ENCODE results near the gene MAPK6.
A peak's percentile ranks its signal among the peaks of the same experiment; 100 is the strongest.
"Not testable (repeated sequence)": the region's sequence is repeated elsewhere in the genome, so short reads cannot be mapped to it uniquely, and the experiment has no call there.

The MAPK6 gene

DNA sequence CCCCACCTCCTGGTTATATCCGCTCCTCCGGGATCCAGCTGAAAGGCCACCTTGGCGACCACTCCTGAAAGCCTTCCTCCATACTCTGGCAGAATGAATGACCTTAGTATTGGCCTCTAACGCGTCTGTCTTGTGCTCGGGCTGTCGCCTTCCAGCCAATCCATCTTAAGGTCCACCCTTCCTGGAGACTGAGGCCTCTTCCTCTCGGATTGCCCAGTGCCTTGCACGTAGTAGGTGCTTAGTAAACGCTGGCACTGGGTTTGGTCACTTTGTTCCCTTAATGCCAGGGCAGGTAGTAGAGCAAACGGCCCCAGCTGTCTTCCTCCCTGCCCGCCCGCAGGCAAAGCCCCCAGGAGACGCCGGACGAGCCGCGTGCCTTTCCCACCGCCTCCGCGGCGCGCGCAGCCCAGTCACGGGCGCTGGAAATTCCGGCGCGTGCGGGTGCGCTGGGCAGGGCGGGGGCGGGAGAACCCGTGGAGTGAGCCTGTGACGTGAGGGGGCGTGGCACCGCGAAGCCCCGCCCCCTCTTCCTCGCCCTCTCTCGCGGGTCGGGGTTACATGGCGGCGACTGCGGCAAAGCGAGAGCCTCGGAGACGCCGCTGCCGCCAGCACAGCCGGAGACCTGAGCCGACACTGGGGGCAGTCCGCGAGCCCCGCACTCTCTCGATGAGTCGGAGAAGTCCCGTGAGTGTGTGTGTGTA lies at the start of gene MAPK6:
Gene MAPK6, plus strand, starts transcription at position 527 of the 701 bp plus-strand sequence. CDS start 27,242 bp downstream, outside the sequence.
- peak; percentile 81 for DNase-seq

DNA sequence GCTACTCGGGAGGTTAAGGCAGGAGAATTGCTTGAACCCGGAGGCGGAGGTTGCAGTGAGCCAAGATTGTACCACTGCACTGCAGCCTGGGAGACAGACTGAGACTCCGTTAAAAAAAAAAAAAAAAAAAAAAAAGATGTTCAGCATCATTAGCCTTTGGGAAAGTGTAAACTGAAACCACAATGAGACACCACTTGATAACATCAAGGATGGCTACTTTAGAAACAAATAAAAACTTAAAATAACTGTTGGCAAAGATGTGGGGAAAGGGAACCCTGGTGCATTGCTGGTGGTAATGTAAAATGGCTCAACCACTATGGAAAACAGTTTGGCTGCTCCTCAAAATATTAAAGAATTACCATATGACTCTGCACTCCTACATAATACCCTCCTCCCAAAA lies 49.3 kb upstream of the MAPK6 start:
- no peak for DNase-seq

DNA sequence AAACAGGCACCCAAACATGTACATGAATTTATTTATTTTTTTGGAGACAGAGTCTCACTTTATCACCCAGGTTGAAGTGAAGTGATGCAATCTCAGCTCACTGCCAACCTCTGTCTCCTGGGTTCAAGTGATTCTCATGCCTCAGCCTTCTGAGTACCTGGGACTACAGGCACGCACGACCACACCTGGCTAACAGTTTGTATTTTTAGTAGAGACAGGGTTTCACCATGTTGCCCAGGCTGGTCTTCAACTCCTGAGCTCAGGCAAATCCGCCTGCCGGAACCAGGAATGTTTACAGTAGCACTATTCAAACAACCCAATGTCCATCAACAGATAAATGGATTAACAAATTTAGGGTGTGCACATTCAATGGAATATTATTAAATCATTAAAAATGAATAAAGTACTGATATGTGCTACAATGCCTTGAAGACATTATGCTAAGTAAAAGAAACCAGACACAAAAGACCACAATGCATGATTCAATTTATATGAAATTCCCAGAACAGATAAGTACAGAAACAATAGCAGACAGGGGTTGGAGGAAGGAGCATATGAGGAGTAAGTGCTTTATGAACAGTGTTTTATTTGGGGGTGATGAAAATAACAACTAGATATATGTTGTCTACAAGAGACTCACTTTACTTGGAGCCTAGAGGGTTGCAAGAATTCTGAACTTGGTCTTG lies 48.7 kb upstream of the MAPK6 start:
- no peak for DNase-seq

DNA sequence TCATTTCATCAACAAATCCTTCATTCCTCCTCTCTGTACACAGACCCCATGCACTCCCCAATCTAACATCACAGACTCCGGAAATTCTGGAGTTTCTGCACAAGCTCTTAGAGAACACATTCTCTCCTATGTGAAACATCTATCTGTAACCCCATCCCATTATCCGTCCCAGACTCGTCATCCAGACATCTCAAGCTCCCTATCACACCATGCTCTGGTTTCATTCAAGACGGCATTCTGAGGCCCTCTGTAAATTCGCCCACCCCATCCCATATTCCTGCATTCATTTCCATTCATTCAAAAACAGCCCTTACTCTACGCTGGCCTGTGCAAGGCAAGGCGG lies 48.0 kb upstream of the MAPK6 start:
- DNase-seq, result no peak

DNA sequence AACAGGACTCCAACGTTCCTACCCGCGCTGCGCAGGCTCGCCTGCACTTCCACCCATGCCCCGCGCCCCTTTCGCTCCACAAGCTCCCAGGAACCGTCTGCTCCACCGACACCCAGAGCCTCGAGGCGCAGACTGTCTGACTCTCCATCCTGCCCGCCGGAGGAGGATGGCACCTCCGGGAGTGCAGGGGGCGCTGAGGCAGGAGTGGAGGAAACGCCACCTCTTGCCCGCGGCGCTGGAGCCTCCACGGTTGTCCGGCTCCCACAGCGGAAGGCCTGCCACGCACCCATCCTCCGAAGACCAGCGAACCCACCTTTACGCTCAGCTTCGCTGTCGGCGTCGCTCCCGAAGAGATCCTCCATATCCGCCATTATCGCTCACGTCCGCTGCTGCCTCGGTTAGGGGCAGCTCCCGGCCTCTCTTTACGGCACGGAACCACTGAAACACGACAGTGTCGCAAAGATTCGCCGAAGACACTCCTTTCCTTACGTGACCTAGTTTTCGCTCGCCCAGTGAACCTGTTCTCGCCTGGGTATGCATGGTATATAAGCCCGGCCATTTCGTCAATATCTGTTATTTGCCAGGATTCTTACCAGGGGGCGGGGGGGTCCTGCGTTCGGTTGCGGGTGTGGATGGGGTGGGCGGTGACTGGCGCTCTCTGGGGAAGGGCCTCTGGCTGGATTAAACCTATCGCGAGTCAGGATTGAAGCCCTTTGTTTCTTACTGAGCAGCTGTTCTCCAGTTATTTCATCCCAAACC lies 47.5 kb upstream of the MAPK6 start, which contains the start of gene LEO1:
Gene LEO1, minus strand, starts transcription at position 404 of the 759 bp plus-strand sequence. Its CDS starts 33 bp downstream, at position 371.
- peak; percentile 91 for DNase-seq

DNA sequence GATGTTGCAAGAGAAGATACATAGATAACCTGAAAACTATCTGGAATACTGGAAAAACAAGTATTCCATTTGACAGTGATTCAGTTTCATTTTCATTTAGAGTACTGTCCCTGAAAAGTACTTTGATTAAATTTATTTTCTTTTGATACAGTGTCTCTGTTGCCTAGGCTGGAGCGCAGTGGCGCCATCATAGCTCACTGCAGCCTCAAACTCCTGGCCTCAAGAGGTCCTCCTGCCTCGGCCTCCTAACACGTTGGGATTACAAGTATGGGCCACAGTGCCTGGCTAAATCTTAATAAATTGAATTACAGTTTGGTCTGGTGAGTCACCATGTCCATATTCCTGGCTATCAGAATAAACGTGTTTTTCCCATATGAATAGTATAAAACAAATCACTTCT lies 45.8 kb upstream of the MAPK6 start:
- no peak for DNase-seq

DNA sequence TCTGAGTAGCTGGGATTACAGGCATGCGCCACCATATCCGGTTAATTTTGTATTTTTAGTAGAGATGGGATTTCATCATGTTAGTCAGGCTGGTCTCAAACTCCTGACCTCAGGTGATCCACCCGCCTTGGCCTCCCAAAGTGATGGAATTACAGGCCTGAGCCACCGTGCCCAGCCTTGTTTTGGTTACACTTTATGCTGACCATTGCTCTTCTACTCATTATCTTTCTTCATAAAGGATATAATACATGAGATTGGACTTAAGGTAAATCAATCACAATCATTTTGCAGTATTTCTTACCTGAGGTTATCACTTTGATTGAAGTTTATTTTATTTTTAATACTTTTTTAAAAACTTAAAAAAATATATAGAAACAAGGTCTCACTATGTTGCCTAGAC lies 45.2 kb upstream of the MAPK6 start:
- DNase-seq, result no peak

DNA sequence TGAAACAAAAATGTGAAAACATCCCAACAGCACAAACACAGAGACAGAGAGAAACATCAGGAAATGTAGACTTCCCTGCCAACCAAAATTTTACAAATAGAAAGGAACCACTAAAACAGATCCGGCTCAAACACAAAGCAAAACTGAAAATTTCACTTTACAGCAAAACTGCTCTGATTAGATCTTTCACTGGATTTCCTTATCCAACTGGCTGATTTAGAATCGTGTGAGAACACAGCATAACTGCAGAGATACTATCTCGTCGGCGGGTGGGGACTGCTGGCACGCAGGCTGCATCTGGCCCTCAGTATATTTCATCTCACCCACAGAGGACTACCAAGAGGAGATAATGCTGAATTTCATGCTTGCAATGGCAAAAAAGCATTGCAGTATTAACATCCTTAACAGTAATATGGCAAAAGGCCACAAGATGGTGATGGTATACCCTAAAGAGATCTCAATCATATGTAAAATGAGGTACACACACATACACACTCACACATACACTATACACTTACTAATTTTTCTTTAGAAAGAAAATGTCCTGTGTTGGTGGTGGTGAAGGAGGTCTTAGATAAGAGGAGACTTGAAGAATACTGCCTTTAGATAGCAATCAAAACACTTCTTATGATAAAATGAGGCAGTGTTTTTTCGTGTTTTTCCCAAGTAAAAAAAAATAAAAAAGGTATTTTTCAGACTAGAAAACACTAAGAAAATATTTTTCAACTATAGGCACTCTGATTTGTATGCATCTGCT lies 36.8 kb upstream of the MAPK6 start:
- peak; percentile 75 for DNase-seq

DNA sequence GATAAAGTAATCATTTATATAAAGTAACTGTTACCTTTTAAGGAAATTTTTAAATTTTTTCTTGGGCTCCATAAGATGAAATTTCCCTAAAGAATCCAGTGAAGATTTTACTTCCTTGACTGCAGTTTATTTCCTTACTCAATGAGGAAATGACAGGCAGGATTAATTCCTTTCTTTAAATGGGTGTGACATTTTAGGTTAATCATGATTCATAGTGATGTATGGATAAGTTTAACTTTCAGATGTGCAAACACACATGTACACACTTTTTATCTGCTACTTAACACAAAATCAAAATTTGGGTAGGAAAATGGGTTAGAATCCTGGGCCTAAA lies 36.3 kb upstream of the MAPK6 start:
- no peak for DNase-seq

DNA sequence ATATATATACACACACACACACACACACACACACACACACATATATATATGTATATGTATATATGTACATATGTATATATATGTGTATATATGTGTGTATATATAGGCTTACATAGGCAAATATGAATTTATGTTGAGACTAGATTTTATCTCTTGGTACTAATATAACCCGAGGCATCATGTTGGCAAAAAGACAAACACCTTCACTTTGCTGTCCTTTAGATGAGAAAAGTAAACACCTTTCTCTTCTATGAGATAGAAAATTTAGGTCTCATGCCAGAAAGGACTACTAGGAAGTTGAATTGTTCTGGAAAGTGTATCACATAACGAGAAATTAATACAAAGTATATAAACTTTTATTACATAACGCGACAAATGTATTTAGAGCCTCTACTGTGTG lies 27.9 kb upstream of the MAPK6 start:
- DNase-seq, result no peak

DNA sequence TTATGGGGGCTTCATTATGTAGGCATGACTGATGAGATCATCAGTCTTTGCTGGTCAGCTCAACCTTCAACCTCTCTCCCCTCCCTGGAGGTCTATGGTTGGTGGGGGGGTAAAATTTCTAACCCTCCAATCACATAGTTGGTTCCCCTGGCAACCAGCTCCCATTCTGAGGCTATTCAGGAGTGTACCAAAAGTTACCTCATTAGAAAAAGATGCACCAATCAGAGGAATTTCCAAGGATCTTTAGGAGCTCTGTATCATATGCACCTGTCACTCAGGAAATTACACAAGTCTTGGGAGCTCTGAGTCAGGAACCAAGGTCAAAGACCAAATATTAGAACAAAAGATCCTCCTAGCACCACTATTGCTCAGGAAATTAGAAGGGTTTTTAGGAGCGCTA lies 26.1 kb upstream of the MAPK6 start:
- DNase-seq, result no peak

DNA sequence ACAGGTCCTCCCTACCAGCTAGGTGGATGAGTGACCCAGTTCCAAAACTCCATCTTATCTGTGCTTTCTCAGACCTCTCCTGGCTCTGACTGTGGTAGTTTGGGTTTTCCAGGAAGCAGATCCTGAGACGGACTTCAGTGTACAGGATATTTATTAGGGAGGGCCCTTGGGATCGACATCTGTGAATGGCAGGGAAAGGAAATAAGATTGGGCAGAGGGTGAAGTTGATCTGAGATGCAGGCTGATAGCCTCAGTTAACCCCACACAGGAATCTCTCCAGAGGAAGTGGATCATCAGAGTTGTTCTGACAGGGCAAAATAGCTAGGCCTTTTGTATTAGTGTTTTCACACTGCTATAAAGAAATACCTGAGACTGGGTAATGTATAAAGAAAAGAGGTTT lies 16.7 kb upstream of the MAPK6 start:
- no peak for DNase-seq

DNA sequence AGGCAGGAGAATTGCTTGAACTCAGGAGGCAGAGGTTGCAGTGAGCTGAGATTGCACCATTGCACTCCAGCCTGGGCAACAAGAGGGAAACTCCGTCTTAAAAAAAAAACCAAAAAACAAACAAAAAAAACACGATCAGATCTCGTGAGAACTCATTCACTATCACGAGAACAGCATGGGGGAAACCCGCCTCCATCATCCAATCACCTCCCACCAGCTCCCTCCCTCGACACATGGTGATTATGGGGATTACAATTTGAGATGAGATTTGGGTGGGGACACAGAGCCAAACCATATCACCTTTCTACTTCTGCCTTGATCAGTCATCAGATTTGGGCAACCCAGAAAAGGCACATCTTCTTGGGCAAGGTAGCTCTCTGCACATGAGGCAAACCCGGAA lies 15.9 kb upstream of the MAPK6 start:
- DNase-seq, result not testable (repeated sequence)

DNA sequence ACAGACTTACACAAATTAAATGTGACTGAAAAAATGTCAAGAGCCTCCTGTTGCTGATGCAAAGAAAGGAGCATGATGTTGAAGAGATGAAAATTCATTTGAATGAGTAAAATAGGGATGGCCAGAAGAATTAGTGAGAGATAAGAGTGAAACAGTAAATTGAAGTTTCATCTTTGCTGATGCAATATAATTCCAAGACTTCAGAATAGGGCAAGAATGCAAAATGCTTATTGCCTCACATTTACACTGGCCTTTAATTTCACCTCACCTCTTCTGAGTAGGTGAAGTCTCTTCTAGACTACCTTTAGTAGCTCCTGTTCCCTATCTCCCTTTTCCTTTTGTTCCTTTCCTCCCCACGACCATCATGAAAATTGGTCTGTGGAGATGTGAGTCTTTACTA lies 15.3 kb upstream of the MAPK6 start:
- DNase-seq, result no peak

DNA sequence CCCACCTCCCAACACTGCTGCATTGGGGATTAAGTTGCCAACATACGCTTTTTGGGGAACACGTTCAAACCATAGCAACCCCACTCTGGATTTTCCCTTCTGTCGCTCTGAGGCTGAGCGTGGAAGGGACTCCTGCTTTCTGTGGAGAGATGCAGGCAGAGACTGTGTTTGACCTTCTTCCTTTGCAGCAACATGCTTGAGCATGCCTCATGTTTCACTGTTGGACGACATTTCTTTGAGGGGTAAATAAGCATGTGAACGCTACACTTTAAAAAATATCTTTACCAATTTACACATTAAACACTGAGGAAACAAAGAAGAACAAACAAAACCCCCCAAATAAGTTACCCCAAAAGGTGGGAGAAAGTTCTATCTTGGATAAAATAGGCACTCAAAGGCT lies 14.2 kb upstream of the MAPK6 start:
- DNase-seq, result no peak

DNA sequence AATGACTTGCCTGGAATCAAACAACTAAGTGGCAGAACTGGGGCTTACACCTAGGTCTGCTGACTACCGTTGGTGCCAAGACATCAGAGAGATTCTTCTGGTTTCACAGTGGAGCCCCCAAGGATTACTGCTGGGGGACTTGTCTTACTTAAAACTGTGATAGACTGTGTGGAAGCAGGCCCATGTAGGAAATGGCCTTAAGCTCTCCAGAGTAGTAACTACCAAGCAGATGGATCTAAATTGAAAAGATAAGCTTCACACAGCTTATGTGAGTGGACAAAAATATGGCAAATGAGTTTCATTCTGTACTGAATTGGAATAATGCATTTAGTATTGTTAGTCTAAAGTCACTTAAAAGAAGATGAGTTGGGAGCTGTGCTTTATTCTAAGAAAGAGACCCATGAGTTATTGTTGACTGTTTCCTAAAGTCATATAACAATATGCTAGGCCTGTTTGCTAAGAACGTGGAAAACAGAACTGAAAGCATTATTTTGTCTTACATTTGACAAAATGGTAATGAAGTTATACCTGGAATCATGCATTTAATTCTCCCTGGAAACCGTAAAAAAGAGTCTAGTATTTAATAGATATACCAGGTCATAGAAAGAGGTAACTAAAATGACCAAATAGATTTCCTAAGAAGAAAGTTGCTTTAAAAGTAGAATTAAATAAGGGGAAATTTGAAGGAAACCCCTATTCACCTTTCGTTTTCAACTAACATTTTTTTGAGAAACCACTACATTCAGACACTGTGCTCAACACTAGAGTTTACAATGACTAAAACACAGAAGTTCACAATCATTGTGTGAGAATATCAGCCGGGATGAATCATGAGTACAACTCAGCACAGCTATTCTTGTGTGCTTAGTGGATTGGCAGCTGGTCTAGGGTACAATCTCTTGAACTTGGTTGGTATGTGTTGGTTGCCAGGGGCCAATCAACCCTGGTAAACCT lies 13.0 kb upstream of the MAPK6 start:
- DNase-seq, result no peak

DNA sequence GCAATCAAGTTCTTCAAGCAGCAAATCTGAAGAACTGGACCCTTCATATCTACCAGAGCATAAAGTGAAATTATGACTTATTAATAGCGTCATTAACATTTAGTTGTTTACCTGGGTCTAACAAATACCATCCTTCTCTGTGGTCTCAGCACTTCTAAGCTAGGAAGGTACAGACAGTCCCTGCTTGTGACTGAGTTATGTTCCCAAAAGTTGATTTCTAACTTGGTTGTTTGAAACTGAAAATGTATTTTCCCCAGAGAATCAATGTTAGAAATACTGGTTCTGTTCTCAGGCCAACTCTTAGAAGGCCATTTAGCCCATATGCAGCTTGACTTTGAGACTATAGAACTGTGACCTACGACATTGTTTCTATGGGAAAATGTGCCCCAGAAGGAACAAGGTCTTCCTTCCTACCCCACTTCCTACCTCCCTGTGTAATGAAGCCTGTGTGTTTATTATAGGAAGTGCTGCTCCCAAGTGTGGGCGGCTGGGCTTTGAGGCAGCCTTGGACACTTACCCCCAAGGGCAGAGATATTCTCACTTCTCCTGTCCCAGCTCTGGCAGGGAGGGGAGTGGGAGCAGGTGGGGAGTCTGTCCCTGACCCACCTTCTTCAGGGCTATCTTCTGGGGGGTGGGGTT lies 12.2 kb upstream of the MAPK6 start:
- DNase-seq, result no peak

DNA sequence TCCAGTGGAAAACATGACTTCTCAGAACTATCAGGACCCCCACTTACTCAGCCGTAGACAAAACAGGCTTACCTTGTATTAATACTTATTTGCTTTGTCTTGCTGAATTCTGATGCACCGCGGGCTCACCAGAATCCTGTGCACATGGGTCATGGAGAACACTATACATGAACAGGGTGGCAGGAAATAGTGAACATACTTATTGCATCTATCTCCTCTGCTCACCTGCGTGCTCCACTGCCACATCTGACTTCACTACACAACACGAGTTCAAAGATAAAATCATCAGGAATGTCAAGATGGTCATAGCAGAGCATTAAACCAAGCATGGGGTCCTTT lies 10.7 kb upstream of the MAPK6 start:
- DNase-seq, result no peak

DNA sequence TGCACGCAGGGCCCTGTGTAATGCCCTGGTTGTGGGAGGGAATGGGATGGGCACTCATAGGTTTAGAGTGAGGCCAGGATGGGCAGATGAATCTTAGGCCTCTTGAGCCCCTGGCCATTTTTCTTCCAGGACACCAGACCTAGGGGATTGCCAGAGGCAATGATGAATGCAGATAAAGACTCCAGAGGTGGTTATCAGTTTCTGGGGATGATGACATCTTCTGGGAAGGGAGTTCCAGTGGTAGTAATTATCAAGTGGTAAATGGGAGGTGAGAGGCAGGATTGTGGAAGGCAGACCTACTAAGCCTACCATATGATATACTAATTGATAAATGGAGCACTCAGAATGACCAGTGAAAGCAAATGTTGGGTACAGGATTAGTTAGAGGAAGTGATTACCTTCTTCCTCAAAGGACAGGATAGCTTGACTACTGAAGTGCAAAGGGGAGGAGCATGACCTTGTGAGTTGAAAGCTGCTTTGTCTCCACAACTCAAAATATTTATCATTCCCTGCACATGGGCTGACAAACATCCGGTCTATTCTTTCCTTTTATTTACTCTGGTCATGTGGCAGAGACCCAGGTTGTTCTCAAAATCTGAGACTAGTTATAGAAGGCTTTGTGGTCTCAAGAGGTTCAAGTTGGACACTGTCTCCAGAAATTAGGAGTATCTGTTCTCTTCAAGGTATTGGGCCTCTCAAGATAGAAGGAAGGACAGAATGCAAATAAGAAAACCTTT lies 10.2 kb upstream of the MAPK6 start:
- no peak for DNase-seq

DNA sequence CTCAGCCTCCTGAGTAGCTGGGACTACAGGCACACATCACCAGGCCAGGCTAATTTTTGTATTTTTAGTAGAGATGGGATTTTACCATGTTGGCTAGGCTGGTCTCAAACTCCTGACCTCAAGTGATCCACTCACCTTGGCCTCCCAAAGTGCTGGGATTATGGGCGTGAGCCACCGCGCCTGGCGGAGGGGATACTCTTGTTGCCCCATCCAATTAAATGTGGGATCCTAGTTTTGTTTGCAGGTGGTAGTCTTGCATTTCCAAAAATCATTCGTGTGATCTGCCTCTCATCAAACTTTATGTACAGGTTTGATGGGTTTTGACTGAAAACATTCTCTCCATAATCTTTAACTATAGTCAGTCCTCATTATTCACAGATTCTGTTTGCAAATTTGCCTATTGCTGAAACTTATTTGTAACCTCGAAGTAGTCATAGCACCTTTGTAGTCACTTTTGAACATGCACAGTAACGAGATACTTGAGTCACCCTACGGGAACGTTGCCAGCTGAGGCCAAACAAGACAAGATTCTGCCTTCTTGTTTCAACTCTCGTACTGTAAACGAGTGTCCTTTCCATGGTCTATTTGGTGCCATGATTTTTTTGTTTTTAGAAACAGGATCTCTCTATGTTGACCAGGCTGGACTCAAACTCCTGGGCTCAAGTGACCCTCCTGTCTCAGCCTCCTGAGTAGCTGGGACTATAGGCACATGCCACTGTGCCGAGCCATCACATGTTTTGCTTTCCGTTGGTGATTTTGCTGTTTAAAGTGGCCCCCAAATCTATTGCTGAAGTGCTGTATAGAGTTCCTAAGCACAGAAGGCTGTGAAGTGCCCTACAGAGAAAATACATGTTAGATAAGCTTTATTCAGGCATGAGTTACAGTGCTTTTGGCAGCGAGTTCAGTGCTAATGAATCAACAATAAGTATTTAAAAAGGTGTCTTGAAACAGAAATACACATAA lies 8.1 kb upstream of the MAPK6 start:
- DNase-seq, result no peak
